Smooth muscle cell (in vitro differentiated cells): Measurements from ENCODE around the gene TNNT2. TPM values are rescaled to one million over a fixed set of nuclear protein-coding genes. Genes with fewer than 3 reads are reported as not detected.

Source experiments
- DNase-seq: peaks from one replicate; lab custom pipeline; 2025; ENCODE audit not compliant: unreplicated experiment; lab: John Stamatoyannopoulos, UW
- H2AFZ ChIP-seq: fragments of 200-600 bp; sonication (generic); 2 replicates; pipeline ENCODE4 v1.6.0; 2016; ENCODE audit warnings: antibody characterized with exemption, low read depth, mild to moderate bottlenecking
- H3F3A ChIP-seq: fragments of 200-600 bp; sonication (generic); 2 replicates; pipeline ENCODE4 v1.6.0; 2017; ENCODE audit warnings: antibody characterized with exemption, low read depth
- H3K27ac ChIP-seq: fragments of 200-600 bp; sonication (generic); 2 replicates; pipeline ENCODE4 v1.5.1; 2016; ENCODE audit warnings: low read depth, mild to moderate bottlenecking
- H3K27me3 ChIP-seq: fragments of 200-600 bp; sonication (generic); 2 replicates; pipeline ENCODE4 v1.6.1; 2016; ENCODE audit warnings: low read depth, mild to moderate bottlenecking
- H3K36me3 ChIP-seq: fragments of 200-600 bp; sonication (generic); 2 replicates; pipeline ENCODE4 v1.5.1; 2016; ENCODE audit warnings: low read depth
- H3K4me1 ChIP-seq: fragments of 200-600 bp; sonication (generic); 2 replicates; pipeline ENCODE4 v1.5.1; 2016; ENCODE audit warnings: low read depth
- H3K4me2 ChIP-seq: fragments of 200-600 bp; sonication (generic); 2 replicates; pipeline ENCODE4 v1.6.0; 2016; ENCODE audit warnings: mild to moderate bottlenecking
- H3K4me3 ChIP-seq: fragments of 200-600 bp; sonication (generic); 2 replicates; pipeline ENCODE4 v1.5.1; 2016; ENCODE audit warnings: mild to moderate bottlenecking
- H3K79me2 ChIP-seq: fragments of 200-600 bp; sonication (generic); 2 replicates; pipeline ENCODE4 v1.6.0; 2016; ENCODE audit warnings: low read depth, mild to moderate bottlenecking
- H3K9ac ChIP-seq: fragments of 200-600 bp; sonication (generic); 2 replicates; pipeline ENCODE4 v1.6.0; 2016; ENCODE audit warnings: low read depth
- H3K9me3 ChIP-seq: fragments of 200-600 bp; sonication (generic); replicated peaks from 2 replicates; pipeline ENCODE4 v1.5.1; 2016; ENCODE audit warnings: low read depth
- H4K20me1 ChIP-seq: fragments of 200-600 bp; sonication (generic); 2 replicates; pipeline ENCODE4 v1.6.0; 2016; ENCODE audit warnings: low read depth
- WGBS: methylation state at CpG from one replicate; pipeline ENCODE4 v1.1.7; 2016; ENCODE audit warnings: low lambda C conversion rate; 5-methylcytosine and 5-hydroxymethylcytosine counted together
- polyA plus RNA-seq: library from polyadenylated mRNA; unstranded; fragments of >200 nt; fragmentation: Nextera tagmentation; extraction: Ambion mirVana; gene quantifications from 2 replicates; pipeline ENCODE4 v1.2.1, GENCODE V29; 2016
- total RNA-seq: library from RNA; depleted of rRNA; stranded (reverse); fragments of >200 nt; gene quantifications from 2 replicates; pipeline ENCODE4 v1.2.3, GENCODE V29; 2014
- TF ChIP-seq, protein P1 (sequence below): fragments of 200-600 bp; sonication (generic); IDR thresholded peaks from 2 replicates; pipeline ENCODE4 v1.5.1; 2017; ENCODE audit warnings: borderline replicate concordance, mild to moderate bottlenecking, antibody characterized with exemption; ENCODE audit not compliant: insufficient read depth, poor library complexity, severe bottlenecking

Gene TNNT2
- total and polyA plus RNA-seq, 2 experiments from 2014 or later: 4.4 to 6.5 TPM

DNA sequence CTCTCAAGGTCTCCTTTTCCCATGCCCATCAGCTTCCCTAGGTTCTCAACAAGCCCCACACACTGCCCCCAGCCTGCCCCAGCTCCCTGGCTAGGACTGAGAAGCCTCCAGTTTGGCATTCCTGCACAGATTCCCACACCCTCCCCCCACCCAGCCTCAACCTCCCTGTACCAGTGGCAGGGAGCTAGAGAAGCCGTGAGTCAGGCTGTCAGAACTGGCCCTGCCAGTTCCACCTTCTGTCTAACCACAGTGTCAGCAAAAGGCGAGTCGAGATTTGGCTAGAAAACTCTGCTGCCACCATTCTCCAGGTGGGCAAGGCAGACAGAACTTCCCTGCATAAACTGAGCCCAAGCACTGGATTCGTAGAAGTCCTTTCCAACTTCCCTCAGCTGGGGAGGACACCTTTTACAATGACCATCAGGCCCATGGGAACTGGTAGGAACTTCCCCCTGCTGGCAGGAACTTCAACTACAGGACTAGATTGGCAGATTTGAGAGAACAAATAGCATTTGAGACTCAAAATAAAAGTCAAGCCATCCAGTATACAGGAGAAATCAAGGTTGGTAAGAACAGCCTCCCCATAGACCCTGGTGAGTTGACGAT is 31.0 kb downstream of the TNNT2 start:
- Histone ChIP-seq H3F3A (no peaks in the 10 kb centered on the region), H3K9ac (no peak overlapping the region), H3K4me3 (no peak overlapping the region), H4K20me1 (no peaks in the 10 kb centered on the region), H3K9me3 (no peaks in the 10 kb centered on the region), H3K4me1 (peaks cover 4% of the 10 kb centered on the region), H3K79me2 (no peaks in the 10 kb centered on the region), H3K4me2 (no peak overlapping the region), H2AFZ (no peak overlapping the region), H3K27ac (no peak overlapping the region), H3K36me3 (no peaks in the 10 kb centered on the region), H3K27me3 (no peaks in the 10 kb centered on the region)
- TF ChIP-seq, protein P1, sequence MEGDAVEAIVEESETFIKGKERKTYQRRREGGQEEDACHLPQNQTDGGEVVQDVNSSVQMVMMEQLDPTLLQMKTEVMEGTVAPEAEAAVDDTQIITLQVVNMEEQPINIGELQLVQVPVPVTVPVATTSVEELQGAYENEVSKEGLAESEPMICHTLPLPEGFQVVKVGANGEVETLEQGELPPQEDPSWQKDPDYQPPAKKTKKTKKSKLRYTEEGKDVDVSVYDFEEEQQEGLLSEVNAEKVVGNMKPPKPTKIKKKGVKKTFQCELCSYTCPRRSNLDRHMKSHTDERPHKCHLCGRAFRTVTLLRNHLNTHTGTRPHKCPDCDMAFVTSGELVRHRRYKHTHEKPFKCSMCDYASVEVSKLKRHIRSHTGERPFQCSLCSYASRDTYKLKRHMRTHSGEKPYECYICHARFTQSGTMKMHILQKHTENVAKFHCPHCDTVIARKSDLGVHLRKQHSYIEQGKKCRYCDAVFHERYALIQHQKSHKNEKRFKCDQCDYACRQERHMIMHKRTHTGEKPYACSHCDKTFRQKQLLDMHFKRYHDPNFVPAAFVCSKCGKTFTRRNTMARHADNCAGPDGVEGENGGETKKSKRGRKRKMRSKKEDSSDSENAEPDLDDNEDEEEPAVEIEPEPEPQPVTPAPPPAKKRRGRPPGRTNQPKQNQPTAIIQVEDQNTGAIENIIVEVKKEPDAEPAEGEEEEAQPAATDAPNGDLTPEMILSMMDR: peak; percentile 71
- no peak for DNase-seq
- 55% methylated on average over 5 of the region's 5 CpGs for WGBS

DNA sequence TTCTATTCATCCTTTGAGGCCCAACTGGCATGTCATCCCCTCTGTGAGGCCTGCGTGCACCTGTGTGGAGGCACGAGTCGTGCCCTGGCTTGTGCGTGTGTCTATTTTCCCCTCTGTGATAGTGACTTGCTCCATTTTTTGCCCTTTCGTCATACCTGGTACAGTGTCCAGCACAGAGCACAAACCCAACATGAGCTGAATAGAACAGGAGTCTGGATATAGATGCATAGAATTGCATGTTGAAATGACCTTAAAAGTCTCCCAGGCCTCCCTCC is 32.5 kb downstream of the TNNT2 start:
- Histone ChIP-seq H3K27ac (peak overlapping the region; percentile 10), H3K4me3 (no peak overlapping the region), H3K9me3 (no peaks in the 10 kb centered on the region), H3K27me3 (no peaks in the 10 kb centered on the region), H3F3A (no peaks in the 10 kb centered on the region), H3K36me3 (no peaks in the 10 kb centered on the region), H3K4me1 (peaks cover 4% of the 10 kb centered on the region), H3K4me2 (no peak overlapping the region), H3K79me2 (no peaks in the 10 kb centered on the region), H4K20me1 (no peaks in the 10 kb centered on the region), H3K9ac (no peak overlapping the region), H2AFZ (no peak overlapping the region)
- TF ChIP-seq, protein P1: no peak
- over 99% methylated on average over 5 of the region's 5 CpGs for WGBS
- DNase-seq: no peak

DNA sequence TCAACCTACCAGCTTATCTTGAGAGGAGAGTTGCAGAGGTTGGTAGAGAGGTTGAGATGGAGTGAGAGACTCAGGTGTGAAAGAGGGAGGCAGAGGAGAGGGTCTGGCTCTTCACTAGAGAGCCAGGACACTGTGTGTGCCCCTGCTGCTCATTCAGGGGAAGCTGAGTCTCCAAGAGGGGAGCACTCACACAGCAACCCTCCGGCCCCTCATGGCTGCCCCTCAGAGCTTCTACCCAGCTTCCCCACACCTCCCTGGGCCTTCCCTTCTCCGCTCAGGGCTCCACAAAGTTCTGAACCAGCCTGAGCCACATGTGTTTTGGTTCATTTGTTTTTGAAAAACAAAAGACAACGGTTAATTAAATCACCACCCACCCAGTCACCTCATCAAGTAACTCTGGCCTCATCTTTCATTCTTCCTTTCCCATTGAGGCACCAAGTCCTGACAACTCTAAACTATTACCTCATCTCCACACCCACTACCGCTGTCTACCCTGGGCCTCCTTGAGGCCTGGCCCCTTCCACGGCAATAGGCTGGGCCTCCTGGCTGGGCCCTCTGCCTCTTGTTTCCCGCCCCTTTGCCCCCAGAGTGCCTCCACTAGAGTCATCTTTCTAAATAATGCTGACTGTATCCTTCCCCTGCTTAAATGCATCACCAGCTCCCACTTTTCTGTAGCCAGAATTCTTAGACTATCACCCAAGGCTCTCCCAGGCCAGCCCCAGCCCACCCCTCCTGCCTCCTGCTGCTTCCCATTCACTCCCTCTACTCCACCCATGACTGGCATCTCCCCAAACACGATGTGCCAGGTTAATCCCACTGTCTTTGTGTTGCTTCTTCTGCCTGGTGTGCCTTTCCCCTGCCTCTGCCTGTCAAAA is 33.0 kb downstream of the TNNT2 start:
- TF ChIP-seq, protein P1: no peak
- H3K79me2 ChIP-seq: no peaks in the 10 kb centered on the region
- no peak overlapping the region for H2AFZ ChIP-seq
- H3K4me1 ChIP-seq: peaks cover 4% of the 10 kb centered on the region
- no peaks in the 10 kb centered on the region for H3F3A ChIP-seq
- H3K27ac ChIP-seq: no peak overlapping the region
- H3K4me3 ChIP-seq: no peak overlapping the region
- no peak overlapping the region for H3K9ac ChIP-seq
- H3K4me2 ChIP-seq: no peak overlapping the region
- no peaks in the 10 kb centered on the region for H3K27me3 ChIP-seq
- 77% methylated on average over 7 of the region's 7 CpGs for WGBS
- H3K36me3 ChIP-seq: no peaks in the 10 kb centered on the region
- H3K9me3 ChIP-seq: no peaks in the 10 kb centered on the region
- no peaks in the 10 kb centered on the region for H4K20me1 ChIP-seq
- no peak for DNase-seq
